Immature natural killer cell (primary cell): ENCODE results near the gene PZP. TPM values are rescaled to one million over a fixed set of nuclear protein-coding genes. Genes with fewer than 3 reads are reported as not detected.
"Not testable (repeated sequence)": the region's sequence is repeated elsewhere in the genome, so short reads cannot be mapped to it uniquely, and the experiment has no call there.

Experiments
- DNase-seq, 3 donors: peaks; one replicate each; pipeline ENCODE4 v3.0.0; 2022; ENCODE audit warnings: mixed read lengths in 1 of 3
- H3K27ac Mint-ChIP-seq, 6 donors: one replicate each; pipeline ENCODE4 v1.8.0; 2020; ENCODE audit warnings: mixed read lengths in 6 of 6, mild to moderate bottlenecking in 5 of 6, inconsistent platforms in 4 of 6, moderate library complexity in 3 of 6
- H3K27me3 Mint-ChIP-seq, 3 donors: one replicate each; pipeline ENCODE4 v1.8.0; 2020 to 2021; ENCODE audit warnings: low read depth in 3 of 3, mild to moderate bottlenecking in 3 of 3, mixed read lengths in 3 of 3, moderate library complexity in 3 of 3, inconsistent platforms in 1 of 3
- H3K36me3 Mint-ChIP-seq, 3 donors: one replicate each; pipeline ENCODE4 v1.8.0; 2020; ENCODE audit warnings: mixed read lengths in 3 of 3, inconsistent platforms in 2 of 3, mild to moderate bottlenecking in 2 of 3
- H3K4me1 Mint-ChIP-seq, 2 donors: one replicate each; pipeline ENCODE4 v1.8.0; 2020; ENCODE audit warnings: inconsistent platforms in 2 of 2, mild to moderate bottlenecking in 2 of 2, mixed read lengths in 2 of 2, moderate library complexity in 1 of 2
- H3K4me3 Mint-ChIP-seq, 5 donors: one replicate each; pipeline ENCODE4 v1.8.0; 2020; ENCODE audit warnings: mild to moderate bottlenecking in 5 of 5, mixed read lengths in 5 of 5, inconsistent platforms in 3 of 5, moderate library complexity in 3 of 5
- H3K9me3 Mint-ChIP-seq, 6 donors: one replicate each; pipeline ENCODE4 v1.8.0; 2020; ENCODE audit warnings: mild to moderate bottlenecking in 6 of 6, mixed read lengths in 6 of 6, inconsistent platforms in 4 of 6, moderate library complexity in 3 of 6
- polyA plus RNA-seq, 3 donors: library from polyadenylated mRNA; unstranded; fragments of 300-500 nt; fragmentation: Illumina TruSeq; gene quantifications; one replicate each; pipeline ENCODE4 v1.2.3, GENCODE V29; 2021

PZP gene
- polyA plus RNA-seq: under 1 TPM in 2 of 3 donors, not detected in 1; 0.22 to 0.62 TPM

DNA sequence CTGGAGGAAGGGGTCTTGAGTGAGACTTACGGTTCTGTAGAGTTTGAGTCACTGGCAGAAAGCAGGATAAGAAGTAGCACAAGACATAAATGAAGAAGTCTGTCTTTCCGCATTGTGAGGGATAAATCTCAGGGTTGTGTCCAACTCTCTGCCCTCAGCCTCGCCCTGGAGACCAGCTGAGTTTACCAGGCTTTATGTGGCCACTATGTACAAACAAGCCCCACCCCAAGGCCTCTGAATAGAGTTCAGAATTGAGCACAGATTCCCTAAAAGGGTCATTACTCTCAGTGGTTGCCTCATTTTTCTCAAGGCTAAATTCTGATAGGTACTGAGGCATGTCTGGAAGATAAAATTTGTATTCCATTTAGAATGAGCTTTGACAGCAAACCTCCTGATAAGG lies at the start of gene PZP:
Gene PZP (minus strand): TSS at position 167 of the 400 bp plus-strand sequence. CDS start 54 bp downstream, at position 113.
- H3K4me3 Mint-ChIP-seq: no peak within 1 kb of the TSS
- peaks cover 0 to 4% of the 10 kb centered on the region in 2 donors for H3K4me1 Mint-ChIP-seq

DNA sequence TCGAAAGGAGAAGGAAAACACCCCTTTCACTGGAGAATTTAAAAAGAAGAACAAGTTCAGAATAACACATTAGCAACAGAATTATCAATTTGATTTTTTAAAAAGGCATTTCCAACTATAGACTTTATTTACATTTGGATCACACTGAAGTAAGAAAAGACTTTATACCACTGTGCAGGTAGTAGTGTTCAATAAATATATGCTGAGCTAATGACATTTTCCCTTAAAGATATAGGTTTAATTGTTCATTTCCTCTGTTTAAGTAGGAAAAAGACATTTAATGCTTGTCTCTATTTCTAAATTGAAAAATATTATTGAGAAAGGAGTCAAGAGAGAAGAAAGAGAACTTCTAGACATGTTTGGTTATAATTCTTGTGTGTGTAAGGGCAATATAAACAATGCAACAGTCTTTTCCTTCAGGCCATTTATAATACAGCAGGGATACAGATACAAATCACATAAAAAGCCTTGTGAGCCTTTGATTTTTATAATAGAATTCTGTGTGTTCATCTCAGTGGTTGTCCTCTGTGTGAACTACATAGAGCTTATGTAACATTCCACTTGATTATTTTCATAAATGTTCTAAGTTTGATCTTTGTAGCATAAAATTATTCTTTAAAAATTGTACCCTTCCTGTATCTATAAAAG lies 48.7 kb upstream of the PZP start:
- Mint-ChIP-seq H3K4me3 (no peak overlapping the region), H3K27me3 (peaks cover 0 to 9% (median 1%) of the 10 kb centered on the region in 3 donors), H3K9me3 (peaks cover 0 to 7% (median under 1%) of the 10 kb centered on the region in 6 donors), H3K27ac (no peak overlapping the region), H3K36me3 (peaks cover 10 to 28% (median 10%) of the 10 kb centered on the region in 3 donors), H3K4me1 (no peaks in the 10 kb centered on the region)
- no peak for DNase-seq

More for the DNA sequence above, at the start of gene PZP:
- peak within 1 kb of the TSS in 2 of 6 donors; percentile 9 to 53 for H3K27ac Mint-ChIP-seq
- peaks cover 0 to 2% (median 0%) of the 10 kb centered on the region in 3 donors for H3K27me3 Mint-ChIP-seq
- H3K9me3 Mint-ChIP-seq: no peaks in the 10 kb centered on the region
- DNase-seq: no peak
- no peaks in the 10 kb centered on the region for H3K36me3 Mint-ChIP-seq

DNA sequence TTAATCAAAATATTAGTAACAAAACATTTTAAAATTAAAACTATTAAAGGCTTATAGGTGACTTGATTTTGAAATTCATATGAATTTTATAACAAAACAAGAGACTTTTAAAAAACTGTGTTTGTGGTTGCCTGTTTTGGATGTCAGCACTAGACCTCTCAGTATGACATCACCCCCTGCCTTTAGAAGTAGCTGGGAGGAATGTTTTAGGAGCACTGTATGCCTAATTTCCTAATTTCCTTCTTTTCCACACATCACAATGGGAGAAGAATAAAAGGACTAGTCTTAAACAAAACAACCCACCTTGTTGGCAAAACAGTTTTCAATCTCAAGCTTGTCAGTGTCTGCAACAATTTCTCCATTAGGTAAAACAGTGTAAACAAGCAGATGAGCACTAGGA lies 48.1 kb upstream of the PZP start:
- no peak overlapping the region for H3K4me3 Mint-ChIP-seq
- no peak for DNase-seq
- peaks cover 0 to 10% (median 1%) of the 10 kb centered on the region in 3 donors for H3K27me3 Mint-ChIP-seq
- H3K4me1 Mint-ChIP-seq: no peaks in the 10 kb centered on the region
- peaks cover 0 to 7% (median 3%) of the 10 kb centered on the region in 6 donors for H3K9me3 Mint-ChIP-seq
- H3K36me3 Mint-ChIP-seq: peaks cover 10 to 31% (median 10%) of the 10 kb centered on the region in 3 donors
- H3K27ac Mint-ChIP-seq: no peak overlapping the region

DNA sequence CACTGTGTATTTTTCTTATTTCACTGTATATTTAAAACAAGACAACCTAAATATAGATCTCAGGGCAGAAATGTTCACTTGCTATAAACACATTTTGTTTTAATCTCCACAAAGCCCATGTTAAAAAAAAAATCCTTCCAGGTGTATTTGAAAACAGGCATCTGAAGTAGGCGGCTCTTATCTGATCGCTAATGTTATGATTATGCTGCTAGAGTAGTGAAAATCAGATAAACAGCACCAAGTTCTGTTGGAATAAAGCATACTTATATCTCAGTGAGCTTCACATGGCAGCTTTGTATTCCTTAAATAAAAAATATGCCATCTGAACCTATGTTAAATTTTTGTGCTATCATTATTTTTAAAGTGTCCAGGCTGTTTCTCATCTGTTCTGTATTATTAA lies 47.6 kb upstream of the PZP start:
- Mint-ChIP-seq H3K27me3 (peaks cover 0 to 14% (median 1%) of the 10 kb centered on the region in 3 donors), H3K4me3 (no peak overlapping the region), H3K36me3 (peaks cover 10 to 31% (median 10%) of the 10 kb centered on the region in 3 donors)

DNA sequence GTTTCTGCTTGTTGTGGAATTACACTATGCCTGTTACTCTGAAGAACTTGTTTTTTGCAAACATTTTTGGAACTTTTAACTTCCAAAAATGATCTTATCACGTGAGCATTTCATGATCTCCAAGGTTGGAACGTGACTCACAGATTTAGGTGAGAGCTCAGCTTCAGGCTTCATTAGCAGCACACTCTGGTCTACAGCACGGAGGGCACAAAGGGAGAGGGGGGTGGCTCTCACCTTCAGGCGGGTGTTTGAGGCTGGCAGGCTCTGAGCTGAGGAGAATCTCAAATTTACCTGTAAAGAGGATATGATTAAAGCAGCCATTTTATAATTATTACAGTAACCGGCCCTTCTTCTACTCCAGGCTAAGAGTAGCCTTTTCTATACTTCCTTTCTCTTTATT lies 45.3 kb upstream of the PZP start:
- peaks cover 0 to 8% (median 4%) of the 10 kb centered on the region in 6 donors for H3K9me3 Mint-ChIP-seq
- no peaks in the 10 kb centered on the region for H3K4me1 Mint-ChIP-seq
- DNase-seq: no peak
- peaks cover 2 to 19% (median 6%) of the 10 kb centered on the region in 3 donors for H3K27me3 Mint-ChIP-seq
- peak overlapping the region in 1 of 6 donors; percentile 67 for H3K27ac Mint-ChIP-seq
- H3K4me3 Mint-ChIP-seq: no peak overlapping the region
- peaks cover 15 to 34% (median 25%) of the 10 kb centered on the region in 3 donors for H3K36me3 Mint-ChIP-seq

More for the DNA sequence above, 47.6 kb upstream of the PZP start:
- Mint-ChIP-seq H3K4me1 (no peaks in the 10 kb centered on the region), H3K27ac (peak overlapping the region in 1 of 6 donors; percentile 7), H3K9me3 (peaks cover 0 to 8% (median 4%) of the 10 kb centered on the region in 6 donors)
- no peak for DNase-seq

DNA sequence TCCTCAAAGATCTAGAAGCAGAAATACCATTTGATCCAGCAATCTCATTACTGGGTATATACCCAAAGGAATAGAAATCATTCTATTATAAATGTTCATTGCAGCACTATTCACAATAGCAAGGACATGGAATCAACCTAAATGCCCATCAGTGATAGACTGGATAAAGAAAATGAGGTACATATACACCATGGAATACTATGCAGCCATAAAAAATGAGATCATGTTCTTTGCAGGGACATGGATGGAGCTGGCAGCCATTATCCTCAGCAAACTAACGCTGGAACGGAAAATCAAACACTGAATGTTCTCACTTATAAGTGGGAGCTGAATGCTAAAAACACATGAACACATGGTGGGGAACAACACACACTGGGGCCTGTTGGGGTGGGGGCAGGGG lies 44.6 kb upstream of the PZP start:
- peaks cover 13 to 37% (median 24%) of the 10 kb centered on the region in 3 donors for H3K36me3 Mint-ChIP-seq
- DNase-seq, H3K4me3 Mint-ChIP-seq, H3K27ac Mint-ChIP-seq, H3K4me1 Mint-ChIP-seq: not testable (repeated sequence)
- peaks cover 0 to 11% (median 4%) of the 10 kb centered on the region in 6 donors for H3K9me3 Mint-ChIP-seq
- peaks cover 2 to 19% (median 6%) of the 10 kb centered on the region in 3 donors for H3K27me3 Mint-ChIP-seq

DNA sequence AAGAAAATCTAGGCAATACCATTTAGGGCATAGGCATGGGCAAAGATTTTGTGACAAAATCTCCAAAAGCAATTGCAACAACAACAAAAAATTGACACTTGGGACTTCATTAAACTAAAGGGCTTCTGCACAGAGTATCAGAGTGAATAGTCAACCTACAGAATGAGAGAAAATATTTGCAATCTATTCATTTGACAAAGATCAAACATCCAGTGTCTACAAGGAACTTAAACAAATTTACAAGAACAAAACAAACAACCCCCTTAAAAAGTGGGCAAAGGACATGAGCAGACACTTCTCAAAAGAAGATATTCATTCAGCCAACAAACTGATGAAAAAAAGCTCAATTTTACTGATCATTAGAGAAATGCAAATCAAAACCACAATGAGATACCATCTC lies 44.1 kb upstream of the PZP start:
- Mint-ChIP-seq H3K9me3 (peaks cover 0 to 11% (median 4%) of the 10 kb centered on the region in 6 donors), H3K27me3 (peaks cover 2 to 19% (median 6%) of the 10 kb centered on the region in 3 donors), H3K27ac (peak overlapping the region in 1 of 6 donors; percentile 34), H3K4me1 (no peaks in the 10 kb centered on the region), H3K4me3 (no peak overlapping the region), H3K36me3 (peaks cover 11 to 35% (median 21%) of the 10 kb centered on the region in 3 donors)
- no peak for DNase-seq

DNA sequence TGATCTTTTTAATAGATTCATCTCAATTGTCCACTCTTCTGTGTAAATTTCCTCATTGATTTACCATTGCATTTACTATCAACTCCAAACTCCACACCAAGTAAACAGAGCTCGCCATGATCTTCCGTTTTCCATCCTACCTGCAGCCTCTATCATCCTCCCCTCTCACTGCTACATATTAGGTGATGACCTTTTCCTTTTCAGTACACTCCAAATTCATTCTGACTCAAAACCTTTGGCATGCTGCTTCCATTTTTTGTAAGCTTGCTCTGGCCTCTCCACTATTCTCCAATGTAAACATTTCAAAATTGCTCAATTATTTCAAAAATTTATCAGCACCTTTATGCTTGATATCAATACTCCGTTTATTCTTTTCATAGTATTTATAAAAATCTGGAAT lies 40.2 kb upstream of the PZP start:
- H3K4me1 Mint-ChIP-seq: no peaks in the 10 kb centered on the region
- H3K27me3 Mint-ChIP-seq: peaks cover 2 to 23% (median 12%) of the 10 kb centered on the region in 3 donors
- no peak for DNase-seq
- H3K9me3 Mint-ChIP-seq: peaks cover 0 to 11% (median 4%) of the 10 kb centered on the region in 6 donors
- peaks cover 5 to 29% (median 18%) of the 10 kb centered on the region in 3 donors for H3K36me3 Mint-ChIP-seq
- H3K27ac Mint-ChIP-seq: peak overlapping the region in 1 of 6 donors; percentile 30
- H3K4me3 Mint-ChIP-seq: no peak overlapping the region

DNA sequence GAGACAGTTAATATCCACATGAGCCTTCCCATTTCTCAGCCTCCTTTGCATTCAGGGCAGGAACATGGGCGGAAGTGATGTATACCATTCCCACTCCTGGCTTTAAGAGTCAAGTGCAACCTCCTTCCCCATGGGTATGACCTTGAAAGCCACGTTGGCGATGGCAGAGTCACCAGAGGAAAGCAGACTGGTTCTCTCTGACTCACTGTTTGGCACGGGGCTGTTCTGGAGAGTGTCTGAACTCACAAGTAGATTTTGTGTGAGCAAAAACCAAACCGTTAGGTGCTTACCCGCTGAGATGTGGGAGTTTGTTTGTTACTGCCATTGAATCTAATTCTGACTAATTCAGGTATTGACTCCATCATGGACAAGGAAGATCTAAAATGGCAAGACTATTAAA lies 36.7 kb upstream of the PZP start:
- H3K27ac Mint-ChIP-seq: no peak overlapping the region
- no peak for DNase-seq
- peaks cover 13 to 19% of the 10 kb centered on the region in 2 donors for H3K4me1 Mint-ChIP-seq
- H3K36me3 Mint-ChIP-seq: peaks cover 0 to 15% (median 11%) of the 10 kb centered on the region in 3 donors
- no peak overlapping the region for H3K4me3 Mint-ChIP-seq
- H3K9me3 Mint-ChIP-seq: peaks cover 0 to 6% (median 0%) of the 10 kb centered on the region in 6 donors
- peaks cover 3 to 14% (median 11%) of the 10 kb centered on the region in 3 donors for H3K27me3 Mint-ChIP-seq

DNA sequence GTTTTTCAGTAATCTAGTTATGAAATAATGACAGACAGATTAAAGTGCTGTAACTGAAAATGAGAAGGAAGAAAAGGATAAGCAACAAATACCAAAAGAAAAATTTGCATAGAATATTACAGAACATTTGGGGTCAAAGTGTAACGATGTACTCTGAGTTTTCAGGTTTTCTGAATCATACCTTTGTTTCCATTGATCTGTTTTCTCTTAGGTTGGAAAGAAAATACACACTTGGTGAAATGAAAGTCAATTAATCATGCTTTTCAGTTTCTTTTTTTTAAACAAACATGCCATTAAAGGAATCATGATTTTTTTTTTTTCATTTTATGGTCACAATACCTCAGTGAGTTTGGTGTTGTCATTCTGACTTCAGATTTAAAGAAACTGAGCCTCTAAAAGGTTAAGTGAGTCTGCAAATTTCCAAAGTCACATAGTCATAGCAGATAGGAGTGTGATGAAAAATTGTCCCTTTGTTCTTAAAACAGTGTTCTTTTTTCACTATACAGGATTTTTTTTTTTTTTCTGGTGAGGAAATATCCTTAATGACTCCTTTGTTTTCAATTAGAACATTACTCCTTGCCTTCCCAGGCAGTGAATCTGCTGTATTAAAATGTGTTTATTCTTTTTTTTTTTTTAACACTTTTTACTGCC lies 35.9 kb upstream of the PZP start:
- Mint-ChIP-seq H3K27ac (no peak overlapping the region), H3K4me3 (no peak overlapping the region), H3K27me3 (peaks cover 3 to 12% (median 11%) of the 10 kb centered on the region in 3 donors), H3K36me3 (peaks cover 0 to 14% (median 5%) of the 10 kb centered on the region in 3 donors), H3K4me1 (peaks cover 15 to 20% of the 10 kb centered on the region in 2 donors), H3K9me3 (peaks cover 0 to 6% (median 0%) of the 10 kb centered on the region in 6 donors)
- DNase-seq: no peak

DNA sequence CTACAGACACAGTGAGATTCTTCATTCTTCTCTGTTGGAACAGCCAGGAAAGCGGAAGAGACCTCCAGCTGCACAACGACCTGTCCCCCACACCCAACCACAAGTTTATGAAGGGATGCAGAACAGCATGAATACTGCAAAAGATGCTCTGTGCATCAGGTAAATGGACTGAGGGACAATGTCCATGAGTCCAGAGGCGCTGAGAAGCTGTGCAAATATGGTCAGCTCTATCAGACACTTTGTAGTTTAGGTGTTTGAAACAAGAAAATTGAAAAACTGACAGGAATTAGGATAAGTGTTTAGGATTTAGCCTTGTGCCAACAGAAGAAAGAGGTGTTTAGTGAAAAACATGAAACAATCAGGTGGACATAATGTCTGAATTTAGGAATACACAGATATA lies 33.1 kb upstream of the PZP start:
- peak overlapping the region in 2 of 6 donors; percentile 21 to 71 for H3K27ac Mint-ChIP-seq
- peaks cover 3 to 15% (median 9%) of the 10 kb centered on the region in 3 donors for H3K27me3 Mint-ChIP-seq

DNA sequence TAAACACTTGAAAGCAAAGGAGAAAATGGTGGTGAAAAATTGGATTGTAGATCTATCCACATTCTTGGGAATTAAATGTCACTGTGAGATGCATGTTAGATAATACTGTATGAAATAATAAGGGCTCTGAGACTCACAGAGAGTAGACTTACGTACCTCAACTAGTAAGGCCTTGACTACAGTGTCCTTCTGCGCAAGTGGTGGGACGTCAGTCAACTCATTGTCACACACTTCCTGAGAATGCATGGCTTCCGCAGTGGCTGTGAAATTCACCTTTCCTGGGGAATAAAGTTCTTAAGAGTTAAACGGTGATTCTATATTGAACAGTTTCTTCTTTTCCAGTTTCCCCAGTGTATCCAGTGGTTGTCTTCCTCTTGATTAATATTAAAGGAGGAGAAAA lies 32.6 kb upstream of the PZP start:
- peaks cover 0 to 2% (median 0%) of the 10 kb centered on the region in 6 donors for H3K9me3 Mint-ChIP-seq
- peaks cover 15 to 20% of the 10 kb centered on the region in 2 donors for H3K4me1 Mint-ChIP-seq
- peaks cover 0 to 3% (median under 1%) of the 10 kb centered on the region in 3 donors for H3K36me3 Mint-ChIP-seq
- no peak for DNase-seq
- H3K27ac Mint-ChIP-seq: peak overlapping the region in 1 of 6 donors; percentile 71
- H3K27me3 Mint-ChIP-seq: peaks cover 3 to 14% (median 9%) of the 10 kb centered on the region in 3 donors
- H3K4me3 Mint-ChIP-seq: peak overlapping the region; percentile 30 to 93 (median 89)

More for the DNA sequence above, 33.1 kb upstream of the PZP start:
- Mint-ChIP-seq H3K4me3 (peak overlapping the region in 3 of 5 donors; percentile 24 to 93 (median 30)), H3K36me3 (peaks cover 0 to 3% (median 0%) of the 10 kb centered on the region in 3 donors), H3K9me3 (peaks cover 0 to 2% (median 0%) of the 10 kb centered on the region in 6 donors), H3K4me1 (peaks cover 15 to 20% of the 10 kb centered on the region in 2 donors)
- DNase-seq: no peak

DNA sequence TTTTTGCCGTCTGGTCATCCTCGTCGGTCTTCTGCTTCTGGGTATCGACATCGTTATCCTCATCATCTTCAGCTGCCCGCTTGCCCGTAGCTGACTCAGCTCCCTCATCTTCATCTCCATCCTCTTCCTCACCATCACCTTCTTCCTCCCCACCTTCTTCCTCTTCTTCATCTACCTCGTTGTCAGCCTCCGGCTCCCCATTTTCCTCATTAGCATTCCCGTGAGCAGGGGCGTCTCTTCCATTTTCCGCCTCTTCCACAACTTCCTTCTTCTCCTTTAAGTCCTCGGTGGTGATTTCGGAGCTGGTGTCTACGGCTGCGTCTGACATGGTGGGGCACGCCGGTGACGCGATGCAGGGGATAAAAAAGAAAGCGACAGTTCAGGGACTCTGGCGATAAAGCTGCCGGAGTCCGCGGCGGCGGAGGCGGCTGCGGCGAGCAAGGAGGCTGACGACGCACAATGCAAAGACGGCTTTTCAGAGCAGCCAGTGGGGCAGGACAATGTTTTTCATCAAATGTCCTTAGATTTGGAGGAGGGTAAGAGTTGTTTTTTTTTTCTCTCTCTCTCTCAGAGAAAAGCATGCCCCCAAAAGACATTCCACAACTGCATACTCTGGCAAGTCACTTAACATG lies 31.9 kb upstream of the PZP start:
- not testable (repeated sequence) for H3K36me3 Mint-ChIP-seq, H3K9me3 Mint-ChIP-seq
- H3K4me3 Mint-ChIP-seq: peak overlapping the region; percentile 82 to 93 (median 91)
- peaks cover 15 to 20% of the 10 kb centered on the region in 2 donors for H3K4me1 Mint-ChIP-seq
- peaks cover 3 to 13% (median 9%) of the 10 kb centered on the region in 3 donors for H3K27me3 Mint-ChIP-seq
- peak overlapping the region; percentile 87 to 96 (median 91) for H3K27ac Mint-ChIP-seq
- peak; percentile 32 to 56 (median 34) for DNase-seq
